H9 (cell line): ENCODE data around the gene NHSL1. TPM values are rescaled to one million over a fixed set of nuclear protein-coding genes. Genes with fewer than 3 reads are reported as not detected.

Experiments
- DNase-seq: peaks from one replicate; pipeline ENCODE4 v3.0.0-alpha.2; 2017
- H2AFZ ChIP-seq: one replicate; pipeline ENCODE4 v1.6.1; 2013; ENCODE audit warnings: mild to moderate bottlenecking, low read length, control low read depth, moderate library complexity
- H2AK5ac ChIP-seq: 2 replicates; pipeline ENCODE4 v1.6.1; 2013; ENCODE audit warnings: low read length, control low read depth, mixed read lengths; ENCODE audit not compliant: insufficient read length
- H2BK120ac ChIP-seq: one replicate; pipeline ENCODE4 v1.6.1; 2013; ENCODE audit warnings: low read depth, mild to moderate bottlenecking, low read length, control low read depth, inconsistent platforms; ENCODE audit not compliant: poor library complexity, severe bottlenecking
- H2BK12ac ChIP-seq: 2 replicates; pipeline ENCODE4 v1.6.1; 2013; ENCODE audit warnings: low read length, control low read depth, mixed read lengths, low read depth; ENCODE audit not compliant: insufficient read length
- H2BK15ac ChIP-seq: 2 replicates; pipeline ENCODE4 v1.6.1; 2013; ENCODE audit warnings: low read depth, low read length, control low read depth
- H2BK20ac ChIP-seq: one replicate; pipeline ENCODE4 v1.6.1; 2013; ENCODE audit warnings: low read depth, mild to moderate bottlenecking, low read length, control low read depth, inconsistent platforms; ENCODE audit not compliant: poor library complexity, severe bottlenecking
- H2BK5ac ChIP-seq: 2 replicates; pipeline ENCODE4 v1.6.1; 2013; ENCODE audit warnings: low read length, control low read depth, mixed read lengths; ENCODE audit not compliant: insufficient read length
- H3K14ac ChIP-seq: 2 replicates; pipeline ENCODE4 v1.6.1; 2013; ENCODE audit warnings: low read length, control low read depth; ENCODE audit not compliant: insufficient read depth
- H3K18ac ChIP-seq: 2 replicates; pipeline ENCODE4 v1.6.1; 2013; ENCODE audit warnings: low read depth, mild to moderate bottlenecking, mixed read lengths, low read length, control low read depth; ENCODE audit not compliant: insufficient read length
- H3K23ac ChIP-seq: 2 replicates; pipeline ENCODE4 v1.6.1; 2013; ENCODE audit warnings: low read length, control low read depth, mixed read lengths, low read depth; ENCODE audit not compliant: insufficient read length
- H3K23me2 ChIP-seq: 2 replicates; pipeline ENCODE4 v1.6.1; 2013; ENCODE audit warnings: low read depth, mild to moderate bottlenecking, mixed read lengths, low read length, control low read depth; ENCODE audit not compliant: insufficient read length, poor library complexity, severe bottlenecking
- H3K27ac ChIP-seq: 2 replicates; pipeline ENCODE4 v1.5.1; 2013; ENCODE audit warnings: low read length, control low read depth, mixed read lengths, low read depth; ENCODE audit not compliant: insufficient read length
- H3K27me3 ChIP-seq: 2 replicates; pipeline ENCODE4 v1.6.1; 2013; ENCODE audit warnings: low read length, control low read depth, inconsistent platforms; ENCODE audit not compliant: insufficient read depth
- H3K4ac ChIP-seq: 2 replicates; pipeline ENCODE4 v1.6.1; 2013; ENCODE audit warnings: low read depth, mild to moderate bottlenecking, control low read depth, inconsistent platforms, low read length, moderate library complexity
- H3K4me1 ChIP-seq: 2 replicates; pipeline ENCODE4 v1.6.1; 2013; ENCODE audit warnings: low read length, control low read depth, inconsistent platforms; ENCODE audit not compliant: insufficient read depth
- H3K4me2 ChIP-seq: 2 replicates; pipeline ENCODE4 v1.6.1; 2013; ENCODE audit warnings: low read length, control low read depth, mixed read lengths; ENCODE audit not compliant: insufficient read length, insufficient read depth
- H3K56ac ChIP-seq: 2 replicates; pipeline ENCODE4 v1.6.1; 2013; ENCODE audit warnings: low read depth, mild to moderate bottlenecking, mixed read lengths, low read length, control low read depth; ENCODE audit not compliant: insufficient read length
- H3K79me1 ChIP-seq: 2 replicates; pipeline ENCODE4 v1.6.1; 2013; ENCODE audit warnings: low read depth, mild to moderate bottlenecking, moderate library complexity, low read length, control low read depth, inconsistent platforms; ENCODE audit not compliant: insufficient read depth, poor library complexity, severe bottlenecking
- H3K79me2 ChIP-seq: 2 replicates; pipeline ENCODE4 v1.6.1; 2013; ENCODE audit warnings: low read length, control low read depth, inconsistent platforms; ENCODE audit not compliant: insufficient read depth
- H3K9ac ChIP-seq: 2 replicates; pipeline ENCODE4 v1.6.1; 2013; ENCODE audit warnings: low read length, control low read depth, mixed read lengths; ENCODE audit not compliant: insufficient read length; ENCODE audit errors: extremely low read depth
- H3K9me3 ChIP-seq: one replicate; pipeline ENCODE4 v1.6.1; 2013; ENCODE audit warnings: low read depth, low read length, inconsistent platforms; ENCODE audit not compliant: control insufficient read depth
- H3T11ph ChIP-seq: one replicate; pipeline ENCODE4 v1.6.1; 2013; ENCODE audit warnings: mild to moderate bottlenecking, low read length, control low read depth, inconsistent platforms
- H4K20me1 ChIP-seq: one replicate; pipeline ENCODE4 v1.6.1; 2013; ENCODE audit not compliant: control insufficient read depth, insufficient read length, insufficient read depth
- H4K5ac ChIP-seq: 2 replicates; pipeline ENCODE4 v1.6.1; 2013; ENCODE audit warnings: low read depth, mild to moderate bottlenecking, mixed read lengths, low read length, control low read depth; ENCODE audit not compliant: insufficient read length
- H4K8ac ChIP-seq: replicated peaks from 2 replicates; pipeline ENCODE4 v1.6.1; 2013; ENCODE audit warnings: low read length, control low read depth, mixed read lengths, low read depth; ENCODE audit not compliant: insufficient read length
- H4K91ac ChIP-seq: 2 replicates; pipeline ENCODE4 v1.6.1; 2013; ENCODE audit warnings: low read depth, mild to moderate bottlenecking, moderate library complexity, mixed read lengths, low read length, control low read depth; ENCODE audit not compliant: insufficient read length
- H3K27ac Mint-ChIP-seq, 3 experiments: 2 replicates in 2 of 3; 3 replicates in 1 of 3; pipeline ENCODE4 v1.8.0; 2020 to 2021; ENCODE audit warnings: mixed read lengths in 3 of 3, mild to moderate bottlenecking in 1 of 3, moderate library complexity in 1 of 3
- H3K27me3 Mint-ChIP-seq: 2 replicates; pipeline ENCODE4 v1.8.0; 2021; ENCODE audit warnings: low read depth, mild to moderate bottlenecking, moderate library complexity, mixed read lengths
- H3K36me3 Mint-ChIP-seq, 3 experiments: 2 replicates in 2 of 3; 3 replicates in 1 of 3; pipeline ENCODE4 v1.8.0; 2020 to 2021; ENCODE audit warnings: low read depth in 3 of 3, mixed read lengths in 3 of 3; ENCODE audit not compliant: insufficient read depth in 1 of 3
- H3K4me1 Mint-ChIP-seq, 2 experiments: 2 replicates each; pipeline ENCODE4 v1.8.0; 2020; ENCODE audit warnings: mixed read lengths in 2 of 2
- H3K4me3 Mint-ChIP-seq, 2 experiments: 2 replicates in 1 of 2; 3 replicates in 1 of 2; pipeline ENCODE4 v1.8.0; 2020 to 2021; ENCODE audit warnings: mild to moderate bottlenecking in 2 of 2, mixed read lengths in 2 of 2, moderate library complexity in 1 of 2
- H3K9me3 Mint-ChIP-seq, 2 experiments: 2 replicates in 1 of 2; 3 replicates in 1 of 2; pipeline ENCODE4 v1.8.0; 2020; ENCODE audit warnings: mild to moderate bottlenecking in 2 of 2, mixed read lengths in 2 of 2, moderate library complexity in 1 of 2
- CTCF ChIP-seq: fragments of 200-600 bp; sonication (generic); conservative IDR thresholded peaks from 3 replicates; pipeline ENCODE4 v1.8.0; 2021; ENCODE audit warnings: antibody characterized with exemption, mild to moderate bottlenecking
- WGBS: extraction: QIAGEN DNeasy Blood & Tissue Kit; methylation state at CpG from one replicate; pipeline ENCODE4 v1.1.7; 2013; ENCODE audit warnings: missing lambda C conversion rate, low lambda C conversion rate, mixed read lengths; ENCODE audit not compliant: insufficient read length; ENCODE audit errors: extremely low coverage; 5-methylcytosine and 5-hydroxymethylcytosine counted together
- total RNA-seq: library from RNA; stranded (reverse); gene quantifications from 2 replicates; pipeline ENCODE4 v1.2.1, GENCODE V29; 2021

Gene NHSL1
- total RNA-seq, 1 experiment from 2014 or later = 28.7 TPM

GRCh38 chr6:138515657-138516248 lies 16.5 kb upstream of the NHSL1 start:
- no peaks in the 10 kb centered on the region for H3K79me2 ChIP-seq
- H3K36me3 Mint-ChIP-seq = peaks cover 7 to 10% (median 9%) of the 10 kb centered on the region in 3 experiments

More at GRCh38 chr6:138515657-138516248, 16.5 kb upstream of the NHSL1 start:
- Histone ChIP-seq H3K79me1 (peaks cover 2% of the 10 kb centered on the region), H4K91ac (no peak overlapping the region), H3K27me3 (no peaks in the 10 kb centered on the region), H3K23me2 (no peaks in the 10 kb centered on the region), H3K14ac (no peak overlapping the region), H2BK12ac (no peak overlapping the region), H3K4me1 (peaks cover 6% of the 10 kb centered on the region; the same call in 1 of the 2 replicates), H4K20me1 (no peaks in the 10 kb centered on the region), H3K9ac (no peak overlapping the region), H2BK120ac (no peak overlapping the region), H2AK5ac (no peak overlapping the region), H4K8ac (no peak overlapping the region), H3T11ph (no peak overlapping the region), H4K5ac (no peak overlapping the region), H2AFZ (no peak overlapping the region), H2BK5ac (no peak overlapping the region), H3K4me2 (no peak overlapping the region), H3K23ac (no peak overlapping the region), H3K18ac (no peak overlapping the region), H3K56ac (no peak overlapping the region), H2BK20ac (no peak overlapping the region), H3K27ac (no peak overlapping the region), H3K9me3 (no peaks in the 10 kb centered on the region), H2BK15ac (no peak overlapping the region), H3K4ac (no peak overlapping the region)
- no peak for DNase-seq
- WGBS = no CpG with 5 or more reads among the region's 12 CpGs
- no peak for TF ChIP-seq CTCF
- Mint-ChIP-seq H3K4me3 (no peak overlapping the region), H3K4me1 (peaks cover 10 to 20% of the 10 kb centered on the region in 2 experiments), H3K9me3 (peaks cover 8 to 9% of the 10 kb centered on the region in 2 experiments; a peak in 4 of 5 replicates), H3K27ac (no peak overlapping the region), H3K27me3 (no peaks in the 10 kb centered on the region)
